Stimulated activated naive CD8-positive, alpha-beta T cell treated with anti-CD3 and anti-CD28 coated beads, Interleukin-15, Interleukin-2, amounts not matched to agents 100 ng/mL and 50 ng/mL, for 24 hours (primary cell): Measurements from ENCODE around the gene NMNAT1.

Source experiments
- H3K27ac Mint-ChIP-seq: one replicate; pipeline ENCODE4 v1.8.0; 2021; ENCODE audit warnings: mild to moderate bottlenecking, mixed read lengths
- H3K27me3 Mint-ChIP-seq: one replicate; pipeline ENCODE4 v1.8.0; 2021; ENCODE audit warnings: mixed read lengths
- H3K36me3 Mint-ChIP-seq: one replicate; pipeline ENCODE4 v1.8.0; 2021; ENCODE audit warnings: low read depth, mixed read lengths
- H3K4me1 Mint-ChIP-seq: one replicate; pipeline ENCODE4 v1.8.0; 2021; ENCODE audit warnings: low read depth, mixed read lengths
- H3K4me3 Mint-ChIP-seq: one replicate; pipeline ENCODE4 v1.8.0; 2021; ENCODE audit warnings: mild to moderate bottlenecking, mixed read lengths
- H3K9me3 Mint-ChIP-seq: one replicate; pipeline ENCODE4 v1.8.0; 2021; ENCODE audit warnings: mixed read lengths

Gene NMNAT1

GRCh38 chr1:9942939-9943788 lies at the start of gene NMNAT1, which contains the start of gene LZIC:
Gene NMNAT1 (plus strand): TSS chr1:9943475. CDS start chr1:9972074, 28,599 bp downstream.
Gene LZIC (minus strand): TSS chr1:9943391. CDS start chr1:9936619, 6,772 bp downstream.
- peaks cover 36% of the 10 kb centered on the region for H3K4me1 Mint-ChIP-seq
- H3K27ac Mint-ChIP-seq, result peak within 1 kb of the TSS; percentile 100
- H3K4me3 Mint-ChIP-seq, result peak within 1 kb of the TSS; percentile 100
- peaks cover 23% of the 10 kb centered on the region for H3K36me3 Mint-ChIP-seq
- H3K27me3 Mint-ChIP-seq, result no peaks in the 10 kb centered on the region
- no peaks in the 10 kb centered on the region for H3K9me3 Mint-ChIP-seq

GRCh38 chr1:9894115-9894514 lies 49.2 kb upstream of the NMNAT1 start:
- Mint-ChIP-seq H3K27me3 (no peaks in the 10 kb centered on the region), H3K27ac (no peak overlapping the region), H3K4me1 (peaks cover 19% of the 10 kb centered on the region), H3K9me3 (no peaks in the 10 kb centered on the region), H3K4me3 (no peak overlapping the region), H3K36me3 (no peaks in the 10 kb centered on the region)

GRCh38 chr1:9900142-9901043 lies 42.9 kb upstream of the NMNAT1 start:
- peaks cover 32% of the 10 kb centered on the region for H3K4me1 Mint-ChIP-seq
- H3K27ac Mint-ChIP-seq, result no peak overlapping the region
- H3K36me3 Mint-ChIP-seq, result no peaks in the 10 kb centered on the region
- H3K9me3 Mint-ChIP-seq, result no peaks in the 10 kb centered on the region
- H3K4me3 Mint-ChIP-seq, result peak overlapping the region; percentile 6
- no peaks in the 10 kb centered on the region for H3K27me3 Mint-ChIP-seq

- no peak overlapping the region for H3K27ac Mint-ChIP-seq
- H3K4me3 Mint-ChIP-seq, result no peak overlapping the region
- no peaks in the 10 kb centered on the region for H3K36me3 Mint-ChIP-seq
- H3K4me1 Mint-ChIP-seq, result peaks cover 35% of the 10 kb centered on the region
- no peaks in the 10 kb centered on the region for H3K27me3 Mint-ChIP-seq
- H3K9me3 Mint-ChIP-seq, result no peaks in the 10 kb centered on the region
Observed at GRCh38 chr1:9901148-9902059, 41.9 kb upstream of the NMNAT1 start.

GRCh38 chr1:9902060-9902452 lies 41.2 kb upstream of the NMNAT1 start:
- no peak overlapping the region for H3K27ac Mint-ChIP-seq
- no peak overlapping the region for H3K4me3 Mint-ChIP-seq

GRCh38 chr1:9903801-9904527 lies 39.3 kb upstream of the NMNAT1 start:
- Mint-ChIP-seq H3K36me3 (no peaks in the 10 kb centered on the region), H3K27ac (peak overlapping the region; percentile 9), H3K27me3 (no peaks in the 10 kb centered on the region), H3K9me3 (no peaks in the 10 kb centered on the region), H3K4me1 (peaks cover 41% of the 10 kb centered on the region), H3K4me3 (no peak overlapping the region)

More at GRCh38 chr1:9902060-9902452, 41.2 kb upstream of the NMNAT1 start:
- Mint-ChIP-seq H3K27me3 (no peaks in the 10 kb centered on the region), H3K36me3 (no peaks in the 10 kb centered on the region), H3K4me1 (peaks cover 35% of the 10 kb centered on the region), H3K9me3 (no peaks in the 10 kb centered on the region)

GRCh38 chr1:9904596-9904995 lies 38.7 kb upstream of the NMNAT1 start:
- H3K4me3 Mint-ChIP-seq, result no peak overlapping the region
- no peaks in the 10 kb centered on the region for H3K9me3 Mint-ChIP-seq
- no peak overlapping the region for H3K27ac Mint-ChIP-seq
- no peaks in the 10 kb centered on the region for H3K36me3 Mint-ChIP-seq
- peaks cover 47% of the 10 kb centered on the region for H3K4me1 Mint-ChIP-seq
- no peaks in the 10 kb centered on the region for H3K27me3 Mint-ChIP-seq

GRCh38 chr1:9905010-9905409 lies 38.3 kb upstream of the NMNAT1 start:
- H3K36me3 Mint-ChIP-seq, result no peaks in the 10 kb centered on the region
- H3K4me3 Mint-ChIP-seq, result no peak overlapping the region
- no peaks in the 10 kb centered on the region for H3K27me3 Mint-ChIP-seq
- peaks cover 46% of the 10 kb centered on the region for H3K4me1 Mint-ChIP-seq
- peak overlapping the region; percentile 61 for H3K27ac Mint-ChIP-seq
- H3K9me3 Mint-ChIP-seq, result no peaks in the 10 kb centered on the region

GRCh38 chr1:9906466-9906865 lies 36.8 kb upstream of the NMNAT1 start:
- Mint-ChIP-seq H3K27me3 (no peaks in the 10 kb centered on the region), H3K4me1 (peaks cover 43% of the 10 kb centered on the region), H3K4me3 (no peak overlapping the region), H3K36me3 (no peaks in the 10 kb centered on the region), H3K27ac (no peak overlapping the region), H3K9me3 (no peaks in the 10 kb centered on the region)

GRCh38 chr1:9907441-9907840 lies 35.8 kb upstream of the NMNAT1 start:
- Mint-ChIP-seq H3K36me3 (no peaks in the 10 kb centered on the region), H3K27ac (no peak overlapping the region), H3K4me1 (peaks cover 49% of the 10 kb centered on the region), H3K27me3 (no peaks in the 10 kb centered on the region), H3K9me3 (no peaks in the 10 kb centered on the region), H3K4me3 (no peak overlapping the region)

GRCh38 chr1:9908871-9909233 lies 34.4 kb upstream of the NMNAT1 start:
- Mint-ChIP-seq H3K4me1 (peaks cover 48% of the 10 kb centered on the region), H3K9me3 (no peaks in the 10 kb centered on the region), H3K36me3 (no peaks in the 10 kb centered on the region), H3K27ac (peak overlapping the region; percentile 90), H3K27me3 (no peaks in the 10 kb centered on the region), H3K4me3 (peak overlapping the region; percentile 95)

GRCh38 chr1:9909234-9910046 lies 33.8 kb upstream of the NMNAT1 start:
- Mint-ChIP-seq H3K4me3 (peak overlapping the region; percentile 95), H3K4me1 (peaks cover 42% of the 10 kb centered on the region), H3K27me3 (no peaks in the 10 kb centered on the region), H3K9me3 (no peaks in the 10 kb centered on the region), H3K27ac (peak overlapping the region; percentile 90), H3K36me3 (no peaks in the 10 kb centered on the region)

GRCh38 chr1:9910076-9910422 lies 33.2 kb upstream of the NMNAT1 start, which contains the start of gene CTNNBIP1:
Gene CTNNBIP1 (minus strand): TSS chr1:9910269. CDS start chr1:9872064, 38,205 bp downstream.
- H3K27ac Mint-ChIP-seq, result peak within 1 kb of the TSS; percentile 95
- H3K4me3 Mint-ChIP-seq, result peak within 1 kb of the TSS; percentile 95
- no peaks in the 10 kb centered on the region for H3K9me3 Mint-ChIP-seq
- H3K27me3 Mint-ChIP-seq, result no peaks in the 10 kb centered on the region
- peaks cover 36% of the 10 kb centered on the region for H3K4me1 Mint-ChIP-seq
- H3K36me3 Mint-ChIP-seq, result no peaks in the 10 kb centered on the region
